ENCODE results near the gene MARCHF3.

Gene MARCHF3

GRCh38 chr5:126981701-126982100 is 48.7 kb downstream of the MARCHF3 start:
- DNase-seq = no peak

- no peak for DNase-seq
Measured at GRCh38 chr5:126981222-126981621, 49.1 kb downstream of the MARCHF3 start.

GRCh38 chr5:126978258-126978657 is 52.1 kb downstream of the MARCHF3 start:
- no peak for DNase-seq

DNA sequence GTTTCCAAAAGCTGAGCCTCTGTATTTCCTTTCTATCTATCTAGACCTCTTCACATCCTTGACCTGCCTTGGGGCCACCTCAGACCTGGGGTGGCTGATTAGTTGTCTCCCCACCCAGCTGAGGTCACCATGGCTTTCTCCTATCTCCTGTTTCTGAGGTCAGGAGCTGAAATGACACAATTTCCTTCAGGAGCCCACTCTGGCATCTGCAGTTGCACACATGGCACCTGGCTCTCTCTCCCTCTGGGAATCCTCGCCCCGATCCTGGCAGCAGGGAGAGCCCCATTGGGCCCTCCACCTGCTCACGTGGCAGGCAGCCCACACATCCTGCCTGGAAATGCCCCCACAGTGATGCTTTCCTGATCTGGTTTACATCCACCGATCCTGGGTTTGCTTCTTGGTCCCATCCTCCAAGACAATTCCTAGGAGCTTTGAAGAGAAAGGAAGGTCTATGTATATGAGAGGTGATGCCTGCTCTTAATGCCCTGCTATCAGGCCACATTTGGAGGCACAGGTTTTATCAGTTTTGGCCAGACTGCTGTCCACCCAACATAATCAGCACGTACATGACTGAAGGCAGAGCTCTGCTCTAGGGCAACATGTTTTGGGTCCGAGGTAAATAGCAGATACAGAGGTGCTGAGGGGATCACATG is 53.7 kb downstream of the MARCHF3 start:
- DNase-seq = no peak

DNA sequence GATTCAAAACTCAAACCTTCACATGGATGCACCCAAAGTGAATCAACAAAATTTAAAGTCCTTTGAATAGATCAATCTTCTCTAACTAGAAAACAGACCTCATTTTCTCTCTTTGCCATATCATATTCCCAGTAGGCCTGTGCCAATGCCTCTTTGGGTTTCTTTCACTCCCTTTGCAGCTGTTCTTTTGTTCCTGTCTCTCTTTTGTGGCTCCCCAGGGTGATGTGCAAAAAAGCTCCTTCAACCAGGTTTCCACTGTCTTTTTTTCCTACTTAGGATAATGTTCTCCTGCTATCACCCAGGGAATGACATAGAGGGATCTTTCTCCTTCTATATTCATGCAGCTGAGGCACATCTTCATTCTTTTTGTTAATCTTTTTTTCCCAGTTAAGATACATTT is 54.6 kb downstream of the MARCHF3 start:
- no peak for DNase-seq

- DNase-seq = no peak
Measured at GRCh38 chr5:126973193-126973592, 57.2 kb downstream of the MARCHF3 start.

DNA sequence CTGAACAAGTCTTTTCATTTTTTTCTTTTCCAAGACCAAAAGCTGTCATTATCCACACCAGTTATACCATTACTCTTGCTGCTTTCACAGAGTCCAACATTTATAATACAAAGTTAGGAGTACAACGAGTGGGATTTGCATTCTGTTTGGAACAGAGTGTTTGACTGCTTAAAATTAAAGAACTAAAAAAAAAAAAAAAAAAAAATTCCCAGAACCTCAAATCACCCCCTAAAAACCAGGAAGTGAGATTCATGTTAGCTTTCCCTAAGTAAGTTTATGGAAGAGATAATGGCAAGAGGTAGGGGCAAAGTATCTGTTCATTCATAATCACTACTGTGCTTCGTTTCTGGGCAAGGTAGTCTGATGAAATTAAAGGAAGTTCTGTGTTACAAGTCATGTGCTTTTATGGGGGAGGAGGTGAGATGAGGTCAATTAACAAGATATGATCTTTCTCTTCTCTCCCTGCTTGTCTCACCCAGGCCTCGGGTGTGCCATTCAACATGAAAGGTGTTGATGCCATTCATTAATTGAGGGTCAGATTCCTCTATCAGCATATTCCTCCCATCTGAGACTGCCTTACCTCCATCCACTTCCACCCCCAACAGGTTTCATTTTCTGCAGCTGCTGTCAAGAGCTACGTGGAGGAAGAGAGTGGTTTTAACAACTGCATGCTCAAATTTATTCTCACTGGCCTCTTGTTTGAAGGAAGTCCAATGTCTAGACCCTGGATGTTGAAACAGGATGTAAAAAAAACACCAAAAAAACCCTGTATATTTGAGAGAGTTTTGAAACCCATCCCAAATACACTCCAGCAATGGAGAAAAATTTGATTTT is 58.1 kb downstream of the MARCHF3 start:
- peak; percentile 4 for DNase-seq

GRCh38 chr5:126971455-126972031 is 58.8 kb downstream of the MARCHF3 start:
- DNase-seq = no peak

GRCh38 chr5:126970517-126971017 is 59.8 kb downstream of the MARCHF3 start:
- DNase-seq = no peak

DNA sequence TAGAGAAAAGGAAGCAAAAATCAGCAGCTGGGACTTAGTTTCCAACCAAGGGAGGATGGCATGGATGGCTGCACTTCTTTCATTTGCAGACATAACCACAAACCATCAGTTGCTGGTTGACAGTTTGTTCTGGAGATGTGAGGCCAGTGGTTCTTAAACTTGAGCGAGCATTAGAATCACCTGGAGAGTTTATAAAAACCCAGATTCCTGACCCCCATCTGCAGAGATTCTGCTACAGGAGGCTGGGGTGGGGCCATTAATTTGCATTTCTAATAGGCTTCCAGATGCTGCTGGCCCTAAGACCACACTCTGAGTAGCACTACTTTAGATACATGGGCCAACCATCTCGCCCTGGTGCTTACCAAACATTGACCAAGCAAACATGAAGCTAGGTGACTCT is 60.8 kb downstream of the MARCHF3 start:
- DNase-seq = no peak

GRCh38 chr5:126967808-126968466 is 62.4 kb downstream of the MARCHF3 start:
- DNase-seq = no peak

DNA sequence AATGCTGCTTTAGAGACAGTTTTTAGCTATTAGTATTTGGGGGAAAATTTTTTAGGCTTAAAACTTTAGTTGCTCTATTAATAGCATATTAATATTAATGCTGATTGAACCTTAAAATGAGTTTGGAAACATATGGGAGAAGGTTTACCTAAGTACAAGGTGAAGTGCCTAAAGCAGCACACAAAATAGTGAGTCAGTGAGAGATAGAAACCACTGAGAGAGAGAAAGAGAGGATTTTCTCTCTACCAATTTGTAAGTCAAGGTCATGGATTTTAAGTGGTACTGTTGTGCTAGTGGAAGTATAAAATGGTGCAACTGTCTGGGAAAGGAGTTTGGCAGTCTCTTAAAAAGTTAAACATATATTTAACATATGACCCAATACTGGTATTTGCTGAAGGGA is 64.9 kb downstream of the MARCHF3 start:
- no peak for DNase-seq

- no peak for DNase-seq
Measured at GRCh38 chr5:126965061-126965475, 65.3 kb downstream of the MARCHF3 start.

GRCh38 chr5:126963822-126964375 is 66.5 kb downstream of the MARCHF3 start:
- no peak for DNase-seq

GRCh38 chr5:126961702-126962101 is 68.7 kb downstream of the MARCHF3 start:
- DNase-seq = no peak

- no peak for DNase-seq
Measured at GRCh38 chr5:126961128-126961527, 69.2 kb downstream of the MARCHF3 start.

DNA sequence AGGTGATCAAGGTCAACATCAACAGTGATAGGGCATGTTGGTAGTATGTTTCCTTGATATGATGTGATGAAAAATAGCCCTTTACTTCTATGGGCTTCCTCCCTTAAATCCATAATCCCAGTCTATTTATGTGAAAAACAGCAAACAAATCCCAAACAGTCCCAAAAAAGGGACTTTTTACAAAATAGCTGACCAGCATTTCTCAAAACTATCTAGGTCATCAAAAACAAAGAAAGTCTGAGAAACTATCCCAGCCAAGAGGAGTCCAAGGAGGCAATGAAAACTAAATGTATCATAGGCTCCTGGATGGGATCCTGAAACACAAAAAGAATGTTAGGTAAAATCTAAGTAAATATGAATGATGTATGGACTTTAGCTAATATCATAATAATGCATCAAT is 71.2 kb downstream of the MARCHF3 start:
- no peak for DNase-seq

- no peak for DNase-seq
Measured at GRCh38 chr5:126956991-126957390, 73.4 kb downstream of the MARCHF3 start.

- no peak for DNase-seq
Measured at GRCh38 chr5:126954981-126955380, 75.4 kb downstream of the MARCHF3 start.

DNA sequence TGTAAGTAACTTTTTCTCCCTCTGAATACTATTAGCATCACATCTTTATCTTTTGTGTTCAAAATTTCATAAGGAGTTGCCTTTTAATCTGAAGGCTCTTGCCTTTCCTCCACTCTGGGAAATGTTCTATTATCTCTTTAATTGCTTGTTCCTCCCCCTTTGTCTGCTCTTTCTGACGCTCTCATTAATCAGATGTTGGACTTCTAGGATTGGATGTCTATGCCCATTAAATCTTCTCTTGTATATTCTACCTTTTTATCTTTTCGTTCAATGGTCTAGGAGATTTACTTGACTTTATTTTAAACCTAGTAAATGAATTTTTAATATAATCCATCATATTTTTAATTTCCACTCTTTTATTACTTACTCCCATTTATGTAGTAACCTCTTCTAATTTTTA is 76.7 kb downstream of the MARCHF3 start:
- no peak for DNase-seq

DNA sequence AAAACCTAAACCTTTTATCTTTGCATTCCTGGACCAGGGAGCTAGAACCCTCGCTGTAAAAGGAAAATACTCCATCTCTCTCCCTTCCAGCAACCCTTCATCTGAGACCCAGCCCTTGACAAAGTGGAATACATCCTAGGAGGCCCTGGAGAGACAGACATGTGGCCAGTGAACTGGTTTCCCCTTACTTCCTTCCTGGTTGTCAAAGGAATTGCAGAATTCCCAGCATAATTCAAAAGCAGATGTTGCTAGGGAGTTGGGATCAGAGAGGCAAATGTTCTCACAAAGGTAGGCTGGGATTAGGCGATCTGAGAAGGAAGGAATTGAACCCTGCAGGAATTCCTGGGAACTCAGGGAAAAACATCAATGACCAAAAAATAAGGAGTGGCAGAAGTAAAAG is 80.9 kb downstream of the MARCHF3 start:
- DNase-seq = no peak

- no peak for DNase-seq
Measured at GRCh38 chr5:126948453-126948852, 81.9 kb downstream of the MARCHF3 start.

GRCh38 chr5:126948011-126948355 is 82.4 kb downstream of the MARCHF3 start:
- no peak for DNase-seq
